GM19351 (cell line): Measurements from ENCODE around the gene B4GALNT4.
A peak's percentile ranks its signal among the peaks of the same experiment; 100 is the strongest.
"Not testable (repeated sequence)": the region's sequence is repeated elsewhere in the genome, so short reads cannot be mapped to it uniquely, and the experiment has no call there.

ENCODE experiments used
- ATAC-seq: cut with Tn5 transposase; IDR thresholded peaks from one replicate; pipeline ENCODE4 v1.9.1; 2021; ENCODE audit warnings: mild to moderate bottlenecking, moderate library complexity; ENCODE audit not compliant: unreplicated experiment

B4GALNT4 gene

GRCh38 chr11:405954-406795 is 36.9 kb downstream of the B4GALNT4 start:
- no peak for ATAC-seq

- ATAC-seq, result peak; percentile 87
These were observed 37.7 kb downstream of the B4GALNT4 start for GRCh38 chr11:406796-407650.

GRCh38 chr11:407651-408123 is 38.4 kb downstream of the B4GALNT4 start:
- ATAC-seq, result no peak

- no peak for ATAC-seq
These were observed 39.1 kb downstream of the B4GALNT4 start for GRCh38 chr11:408154-409007.

- ATAC-seq, result no peak
These were observed 39.8 kb downstream of the B4GALNT4 start for GRCh38 chr11:409008-409599.

GRCh38 chr11:409600-410483 is 40.5 kb downstream of the B4GALNT4 start:
- ATAC-seq, result no peak

- ATAC-seq, result not testable (repeated sequence)
These were observed 41.4 kb downstream of the B4GALNT4 start for GRCh38 chr11:410711-411110.

- ATAC-seq, result not testable (repeated sequence)
These were observed 42.2 kb downstream of the B4GALNT4 start for GRCh38 chr11:411520-411919.

GRCh38 chr11:412641-413119 is 43.4 kb downstream of the B4GALNT4 start:
- ATAC-seq, result no peak

- no peak for ATAC-seq
These were observed 44.1 kb downstream of the B4GALNT4 start for GRCh38 chr11:413120-414081.

GRCh38 chr11:414318-414857 is 45.1 kb downstream of the B4GALNT4 start:
- ATAC-seq, result no peak

GRCh38 chr11:415640-416041 is 46.3 kb downstream of the B4GALNT4 start:
- ATAC-seq, result no peak

GRCh38 chr11:416051-416756 is 46.9 kb downstream of the B4GALNT4 start:
- ATAC-seq, result no peak

GRCh38 chr11:416757-417621 is 47.7 kb downstream of the B4GALNT4 start:
- no peak for ATAC-seq

GRCh38 chr11:417652-418342 is 48.5 kb downstream of the B4GALNT4 start:
- ATAC-seq, result no peak
